ENCODE measurements around the gene KSR1. TPM values are rescaled to one million over a fixed set of nuclear protein-coding genes. Genes with fewer than 3 reads are reported as not detected.
"Not testable (repeated sequence)": the region's sequence is repeated elsewhere in the genome, so short reads cannot be mapped to it uniquely, and the experiment has no call there.

Gene KSR1
- total RNA-seq, 2 donors from 2014 or later: 33.7 to 46.3 TPM

- Histone ChIP-seq H3K4me3 (ENCODE audit: low read length) (no peak overlapping the region), H3K36me3 (ENCODE audit: control insufficient read depth, insufficient read depth, low read length) (no peaks in the 10 kb centered on the region), H3K9me3 (ENCODE audit: control insufficient read depth, low read length) (no peaks in the 10 kb centered on the region), H3K27ac (ENCODE audit: low read depth, low read length) (no peak overlapping the region), H3K27me3 (ENCODE audit: control insufficient read depth, insufficient read depth, low read length, poor library complexity, severe bottlenecking) (no peaks in the 10 kb centered on the region), H3K4me1 (ENCODE audit: control insufficient read depth, insufficient read depth, low read length) (no peaks in the 10 kb centered on the region), H3K9ac (ENCODE audit: extremely low read depth, low read length, poor library complexity, severe bottlenecking) (no peak overlapping the region)
- DNase-seq: no peak
- Mint-ChIP-seq H3K27me3 (ENCODE audit: insufficient read depth) (no peaks in the 10 kb centered on the region), H3K4me3 (no peak overlapping the region), H3K9me3 (no peaks in the 10 kb centered on the region), H3K4me1 (peaks cover 3% of the 10 kb centered on the region), H3K27ac (no peak overlapping the region), H3K36me3 (ENCODE audit: low read depth) (no peaks in the 10 kb centered on the region)
- WGBS, 2 experiments (ENCODE audit: insufficient coverage in 1 of 2, insufficient read length in 1 of 2): 91 to 97% methylated on average over 4 to 13 of the region's 13 CpGs
- no peak for TF ChIP-seq CTCF (conservative IDR thresholded peaks at IDR 0.05)
Measured at GRCh38 chr17:27646232-27646631, 190.0 kb downstream of the KSR1 start.

GRCh38 chr17:27647765-27648164 is 191.5 kb downstream of the KSR1 start:
- Histone ChIP-seq H3K36me3 (ENCODE audit: control insufficient read depth, insufficient read depth, low read length) (no peaks in the 10 kb centered on the region), H3K4me3 (ENCODE audit: low read length) (no peak overlapping the region), H3K4me1 (ENCODE audit: control insufficient read depth, insufficient read depth, low read length) (no peaks in the 10 kb centered on the region), H3K9ac (ENCODE audit: extremely low read depth, low read length, poor library complexity, severe bottlenecking) (no peak overlapping the region), H3K27ac (ENCODE audit: low read depth, low read length) (no peak overlapping the region), H3K27me3 (ENCODE audit: control insufficient read depth, insufficient read depth, low read length, poor library complexity, severe bottlenecking) (no peaks in the 10 kb centered on the region), H3K9me3 (ENCODE audit: control insufficient read depth, low read length) (no peaks in the 10 kb centered on the region)
- Mint-ChIP-seq H3K27ac (no peak overlapping the region), H3K27me3 (ENCODE audit: insufficient read depth) (no peaks in the 10 kb centered on the region), H3K4me3 (no peak overlapping the region), H3K4me1 (peaks cover 15% of the 10 kb centered on the region), H3K36me3 (ENCODE audit: low read depth) (no peaks in the 10 kb centered on the region), H3K9me3 (no peaks in the 10 kb centered on the region)
- DNase-seq: no peak
- WGBS, 2 experiments (ENCODE audit: insufficient coverage in 1 of 2, insufficient read length in 1 of 2): 85 to 88% methylated on average over 7 to 9 of the region's 9 CpGs
- TF ChIP-seq CTCF (conservative IDR thresholded peaks at IDR 0.05): no peak

- peaks cover 15% of the 10 kb centered on the region for H3K4me1 Mint-ChIP-seq
- H3K4me3 Mint-ChIP-seq; H3K27me3 Mint-ChIP-seq (ENCODE audit: insufficient read depth); H3K36me3 Mint-ChIP-seq (ENCODE audit: low read depth); H3K27ac ChIP-seq (ENCODE audit: low read depth, low read length); H3K4me1 ChIP-seq (ENCODE audit: control insufficient read depth, insufficient read depth, low read length); H3K9me3 Mint-ChIP-seq; H3K27me3 ChIP-seq (ENCODE audit: control insufficient read depth, insufficient read depth, low read length, poor library complexity, severe bottlenecking); H3K9ac ChIP-seq (ENCODE audit: extremely low read depth, low read length, poor library complexity, severe bottlenecking); H3K27ac Mint-ChIP-seq; H3K36me3 ChIP-seq (ENCODE audit: control insufficient read depth, insufficient read depth, low read length); DNase-seq; H3K4me3 ChIP-seq (ENCODE audit: low read length); H3K9me3 ChIP-seq (ENCODE audit: control insufficient read depth, low read length): not testable (repeated sequence)
- WGBS, 2 experiments (ENCODE audit: insufficient coverage in 1 of 2, insufficient read length in 1 of 2): 78 to 100% methylated on average over 1 to 5 of the region's 5 CpGs
Measured at GRCh38 chr17:27649111-27649571, 192.9 kb downstream of the KSR1 start.

GRCh38 chr17:27649929-27650328 is 193.7 kb downstream of the KSR1 start:
- H3K27ac Mint-ChIP-seq: no peak overlapping the region
- H3K27me3 ChIP-seq (ENCODE audit: control insufficient read depth, insufficient read depth, low read length, poor library complexity, severe bottlenecking): no peaks in the 10 kb centered on the region
- no peak for DNase-seq
- H3K9me3 Mint-ChIP-seq: no peaks in the 10 kb centered on the region
- WGBS, 2 experiments (ENCODE audit: insufficient coverage in 1 of 2, insufficient read length in 1 of 2): 88 to 93% methylated on average over 11 to 16 of the region's 16 CpGs
- H3K36me3 Mint-ChIP-seq (ENCODE audit: low read depth): no peaks in the 10 kb centered on the region
- no peak overlapping the region for H3K27ac ChIP-seq (ENCODE audit: low read depth, low read length)
- H3K4me1 Mint-ChIP-seq: peaks cover 15% of the 10 kb centered on the region
- no peak for TF ChIP-seq CTCF (conservative IDR thresholded peaks at IDR 0.05)
- H3K4me1 ChIP-seq (ENCODE audit: control insufficient read depth, insufficient read depth, low read length): no peaks in the 10 kb centered on the region
- no peaks in the 10 kb centered on the region for H3K9me3 ChIP-seq (ENCODE audit: control insufficient read depth, low read length)
- H3K4me3 ChIP-seq (ENCODE audit: low read length): no peak overlapping the region
- no peak overlapping the region for H3K4me3 Mint-ChIP-seq
- H3K36me3 ChIP-seq (ENCODE audit: control insufficient read depth, insufficient read depth, low read length): no peaks in the 10 kb centered on the region
- H3K9ac ChIP-seq (ENCODE audit: extremely low read depth, low read length, poor library complexity, severe bottlenecking): no peak overlapping the region
- no peaks in the 10 kb centered on the region for H3K27me3 Mint-ChIP-seq (ENCODE audit: insufficient read depth)
